Stimulated activated CD8-positive, alpha-beta memory T cell treated with anti-CD3 and anti-CD28 coated beads, Interleukin-2, amount 100 ng/mL, for 48 hours (primary cell): ENCODE results near the gene VRTN.
A peak's percentile ranks its signal among the peaks of the same experiment; 100 is the strongest.
"Not testable (repeated sequence)": the region's sequence is repeated elsewhere in the genome, so short reads cannot be mapped to it uniquely, and the experiment has no call there.

Source experiments
- DNase-seq, 2 donors: peaks; one replicate each; pipeline ENCODE4 v3.0.0-alpha.2; 2020; ENCODE audit warnings: low read depth in 2 of 2

The VRTN gene

GRCh38 chr14:74348241-74348734 is at the start of gene VRTN:
VRTN (plus strand) TSS chr14:74348471; CDS start chr14:74356784, 8,313 bp downstream.
- DNase-seq: no peak

GRCh38 chr14:74299061-74299545 is 49.2 kb upstream of the VRTN start:
- DNase-seq: no peak

- DNase-seq: no peak
These were observed 46.6 kb upstream of the VRTN start for GRCh38 chr14:74301594-74302151.

DNA sequence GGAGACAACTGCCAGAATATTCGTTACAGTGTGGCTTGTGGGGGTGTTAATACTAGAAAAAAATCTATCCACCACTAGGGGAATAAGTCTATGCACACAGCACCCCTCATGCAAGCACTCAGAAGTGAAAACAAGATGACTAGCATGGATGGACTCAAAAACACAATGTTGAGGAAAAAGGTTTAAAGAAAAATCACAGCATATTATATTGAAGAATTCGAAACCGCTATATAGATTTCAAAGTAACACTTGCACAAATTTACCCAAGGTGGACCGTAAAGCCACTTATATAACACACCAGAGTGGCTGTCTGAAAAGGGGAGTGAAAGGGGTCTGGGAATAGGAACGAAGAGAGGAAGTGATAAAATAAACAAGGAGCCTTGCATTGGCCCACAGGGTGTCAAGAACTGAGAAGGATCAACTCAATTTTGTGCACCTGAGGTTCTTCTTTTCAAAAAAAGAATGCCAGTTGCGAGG is 46.1 kb upstream of the VRTN start:
- no peak for DNase-seq

DNA sequence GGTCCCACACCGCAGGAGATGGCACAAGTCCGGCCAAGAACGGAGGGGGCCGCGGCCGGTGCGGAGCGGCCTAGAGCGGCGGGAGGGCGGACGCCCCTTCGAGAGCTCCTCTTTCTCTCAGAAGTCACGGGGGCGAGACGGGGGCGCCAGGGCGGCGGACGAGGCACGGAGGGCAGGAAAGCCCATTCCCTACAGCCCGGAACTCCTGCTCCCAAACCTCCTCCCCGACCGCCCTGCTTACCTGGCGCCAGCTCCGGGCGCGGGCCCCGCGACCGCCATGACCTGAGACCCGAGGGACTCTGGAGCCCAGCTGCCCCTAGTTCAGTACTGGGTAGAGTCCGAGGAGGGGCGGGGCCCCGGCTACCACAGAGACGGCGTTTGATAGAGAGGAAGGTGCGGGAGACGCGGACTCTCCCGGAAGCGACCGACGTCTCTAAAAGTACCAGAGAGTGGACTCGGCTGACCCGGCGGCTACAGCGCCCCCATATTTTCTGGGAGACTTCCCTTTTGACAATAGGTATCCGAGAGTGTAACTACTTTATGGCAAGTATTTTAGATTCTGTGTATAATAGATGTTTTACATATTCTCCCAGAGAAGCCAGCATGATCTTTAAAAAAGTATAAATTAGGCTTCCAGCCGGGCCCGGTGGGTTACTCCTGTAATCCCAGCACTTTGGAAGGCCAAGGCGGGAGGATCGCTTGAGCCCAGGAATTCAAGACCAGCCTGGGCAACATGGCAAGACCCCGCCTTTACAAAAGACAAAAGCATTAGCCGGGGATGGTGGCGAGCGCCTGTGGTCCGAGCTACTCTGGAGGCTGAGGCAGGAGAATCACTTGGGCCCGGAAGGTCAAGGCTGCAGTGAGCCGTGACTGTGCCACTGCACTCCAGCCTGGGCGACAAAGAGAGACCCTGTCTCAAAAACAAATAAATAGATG is 45.4 kb upstream of the VRTN start, which contains the start of gene ABCD4:
Gene ABCD4, minus strand, starts transcription at position 301 of the 936 bp plus-strand sequence. Its CDS starts 22 bp downstream, at position 279.
- DNase-seq: peak; percentile 80 to 87

- DNase-seq: no peak
These were observed 39.6 kb upstream of the VRTN start for GRCh38 chr14:74308695-74309094.

DNA sequence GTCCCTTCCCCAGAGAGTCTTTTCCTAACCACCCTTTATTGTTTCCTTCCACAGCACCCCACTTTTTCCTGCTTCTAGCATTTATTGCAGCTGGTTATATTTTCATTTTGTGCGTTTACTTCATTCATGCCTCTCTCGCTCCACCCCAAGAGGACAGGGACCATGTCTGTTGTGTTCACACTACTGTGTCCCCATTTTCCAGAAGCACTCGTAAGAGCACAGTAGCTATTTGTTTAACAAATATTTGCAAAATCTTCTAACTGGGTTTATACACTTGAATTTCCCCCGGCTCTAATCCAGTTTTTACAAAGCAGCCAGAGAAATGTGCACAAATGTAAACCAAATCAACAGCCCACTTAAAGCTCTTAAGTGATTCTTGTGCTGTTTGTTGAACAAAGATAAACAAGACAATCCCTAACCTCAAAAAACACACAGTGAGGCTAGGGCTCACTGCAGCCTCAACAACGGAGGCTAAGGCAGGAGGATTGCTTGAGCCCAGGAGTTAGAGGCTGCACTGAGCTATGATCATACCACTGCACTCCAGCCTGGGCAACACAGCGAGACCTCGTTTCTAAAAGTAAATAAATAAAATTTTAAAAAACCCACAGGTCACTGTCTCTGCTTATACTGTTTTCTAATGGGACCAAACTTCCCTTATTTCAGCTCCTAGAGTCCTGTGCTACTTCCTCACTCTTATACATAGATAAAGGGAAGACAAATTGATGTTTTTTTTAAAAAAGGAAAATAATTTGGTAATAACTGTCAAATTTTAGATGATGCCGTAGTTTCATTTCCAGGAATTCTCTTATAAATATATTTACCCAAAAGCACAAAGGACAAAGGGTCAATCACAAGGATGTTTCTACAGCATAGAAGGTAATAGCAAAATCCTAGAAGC is 38.9 kb upstream of the VRTN start:
- no peak for DNase-seq

GRCh38 chr14:74312161-74312560 is 36.1 kb upstream of the VRTN start:
- no peak for DNase-seq

- no peak for DNase-seq
These were observed 34.7 kb upstream of the VRTN start for GRCh38 chr14:74313601-74314000.

GRCh38 chr14:74314576-74314975 is 33.7 kb upstream of the VRTN start:
- DNase-seq: no peak

GRCh38 chr14:74324931-74325361 is 23.3 kb upstream of the VRTN start:
- no peak for DNase-seq

GRCh38 chr14:74325446-74325845 is 22.8 kb upstream of the VRTN start:
- DNase-seq: no peak

DNA sequence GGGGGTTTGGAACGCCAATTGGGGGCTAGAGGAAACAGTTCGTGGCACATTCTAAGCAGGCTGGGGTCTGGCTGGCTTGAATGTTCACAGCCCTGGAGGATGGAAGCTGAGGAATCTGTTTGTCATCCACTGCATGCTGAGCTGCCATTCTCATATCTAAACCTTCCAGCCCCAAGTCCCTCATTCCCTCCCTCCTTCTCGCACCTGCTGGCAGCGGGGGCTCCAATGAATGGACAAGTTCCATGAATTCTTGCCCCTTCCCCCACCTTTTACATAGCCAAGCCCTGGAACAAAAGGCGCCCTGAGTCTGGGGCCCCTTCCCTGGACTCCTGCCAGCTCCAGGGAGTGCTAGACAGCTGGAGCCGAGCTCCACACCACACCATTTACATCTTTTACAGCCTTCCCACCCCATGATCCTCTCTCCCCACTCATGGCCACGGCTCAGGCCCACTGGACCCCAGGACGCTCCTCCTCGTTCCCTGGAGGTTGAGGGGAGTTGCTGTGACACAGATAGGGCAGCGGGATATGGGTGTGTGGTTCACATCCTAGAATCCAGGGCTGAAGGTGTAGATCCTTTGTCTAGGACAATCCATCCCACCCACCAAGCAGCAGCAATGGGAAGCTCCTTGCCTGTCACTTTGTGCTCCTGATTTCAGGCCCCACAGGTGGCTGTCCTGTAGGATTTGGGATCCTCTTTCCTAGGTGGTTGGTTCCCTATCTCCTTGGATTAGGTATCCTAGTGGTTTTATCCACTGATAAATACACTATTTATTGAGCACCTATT is 21.7 kb upstream of the VRTN start:
- DNase-seq: no peak

DNA sequence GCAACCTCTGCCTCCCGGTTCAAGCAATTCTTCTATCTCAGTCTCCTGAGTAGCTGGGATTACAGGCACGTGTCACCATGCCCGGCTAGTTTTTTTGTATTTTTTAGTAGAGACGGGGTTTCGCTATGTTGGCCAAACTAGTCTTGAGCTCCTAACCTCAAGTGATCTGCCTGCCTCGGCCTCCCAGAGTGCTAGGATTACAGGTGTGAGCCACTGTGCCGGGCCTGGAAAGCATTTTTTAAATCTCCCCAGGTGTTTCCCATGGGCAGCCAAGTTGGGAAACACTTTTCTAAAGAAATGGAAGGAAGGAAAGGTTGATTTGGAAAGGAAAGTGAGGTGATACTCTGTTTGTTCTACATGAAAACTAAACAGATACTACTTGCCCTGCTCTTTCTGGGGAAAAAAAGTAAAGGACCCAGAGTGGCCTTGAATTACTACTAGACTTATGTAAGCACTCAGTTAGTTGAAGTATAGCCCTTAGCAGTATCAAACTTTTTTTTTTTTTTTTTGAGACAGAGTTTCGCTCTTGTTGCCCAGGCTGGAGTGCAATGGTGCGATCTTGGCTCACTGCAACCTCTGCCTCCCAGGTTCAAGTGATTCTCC is 18.2 kb upstream of the VRTN start:
- DNase-seq: not testable (repeated sequence)

GRCh38 chr14:74333909-74334308 is 14.4 kb upstream of the VRTN start:
- DNase-seq: no peak

GRCh38 chr14:74346341-74346740 is 1.9 kb upstream of the VRTN start:
- DNase-seq: no peak

- no peak for DNase-seq
These were observed 1.0 kb upstream of the VRTN start for GRCh38 chr14:74347097-74347794.

DNA sequence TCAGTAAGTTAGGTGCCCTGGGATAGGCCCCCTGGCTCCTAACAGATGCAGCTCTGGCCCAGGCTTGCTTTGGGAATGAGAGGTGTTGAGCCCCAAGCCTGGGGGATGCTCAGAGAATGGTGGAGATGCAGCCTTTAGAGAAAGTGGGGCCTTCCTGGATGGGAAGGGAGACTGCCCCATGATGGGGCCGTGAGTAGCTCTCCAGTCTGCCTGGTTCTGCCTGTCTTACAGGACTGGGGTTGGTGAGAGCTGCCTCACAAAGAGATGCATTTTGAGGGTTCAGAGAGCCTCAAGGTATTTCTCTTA is 523 bp upstream of the VRTN start:
- DNase-seq: no peak

DNA sequence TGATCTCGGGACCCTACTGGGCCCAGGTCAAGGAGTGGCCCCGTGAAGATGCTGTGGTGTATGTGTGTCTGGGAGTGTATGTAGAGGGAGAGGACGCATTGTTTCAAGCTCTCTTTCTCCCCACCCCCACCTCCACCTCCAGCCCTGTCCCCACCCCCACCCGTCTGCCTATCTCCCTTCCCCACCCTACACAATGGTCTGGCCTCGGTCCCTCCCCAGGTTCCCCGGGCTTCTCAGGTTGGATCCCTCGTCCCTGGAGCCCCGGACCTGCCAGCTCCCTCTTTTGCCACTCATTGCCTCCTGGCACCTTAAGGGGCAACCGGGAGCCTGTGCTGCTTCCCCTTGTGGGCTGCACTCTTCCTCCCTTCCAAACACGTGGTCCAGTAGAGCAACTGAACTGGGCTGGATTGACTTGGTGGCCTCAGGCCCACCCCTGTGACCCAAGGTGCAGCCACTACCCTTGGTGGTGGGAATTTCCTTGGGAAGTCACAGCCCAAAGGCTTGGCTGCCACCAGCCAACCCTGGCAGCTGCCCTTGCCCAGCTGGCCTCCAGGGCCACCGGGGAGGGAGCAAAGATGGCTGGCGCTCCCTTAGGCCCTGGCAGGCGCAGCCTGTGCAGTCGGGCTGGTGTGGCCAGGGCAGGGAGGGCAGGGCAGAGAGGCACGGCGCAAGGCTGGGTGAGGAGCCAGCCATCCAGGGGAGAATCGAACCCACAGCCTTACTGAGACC is 628 bp downstream of the VRTN start:
- no peak for DNase-seq
